ENCODE results near the gene SMYD3. TPM values are rescaled to one million over a fixed set of nuclear protein-coding genes. Genes with fewer than 3 reads are reported as not detected.
"Not testable (repeated sequence)": the region's sequence is repeated elsewhere in the genome, so short reads cannot be mapped to it uniquely, and the experiment has no call there.

Gene SMYD3
- total RNA-seq, 1 donor from 2014 or later = 27.9 TPM

DNA sequence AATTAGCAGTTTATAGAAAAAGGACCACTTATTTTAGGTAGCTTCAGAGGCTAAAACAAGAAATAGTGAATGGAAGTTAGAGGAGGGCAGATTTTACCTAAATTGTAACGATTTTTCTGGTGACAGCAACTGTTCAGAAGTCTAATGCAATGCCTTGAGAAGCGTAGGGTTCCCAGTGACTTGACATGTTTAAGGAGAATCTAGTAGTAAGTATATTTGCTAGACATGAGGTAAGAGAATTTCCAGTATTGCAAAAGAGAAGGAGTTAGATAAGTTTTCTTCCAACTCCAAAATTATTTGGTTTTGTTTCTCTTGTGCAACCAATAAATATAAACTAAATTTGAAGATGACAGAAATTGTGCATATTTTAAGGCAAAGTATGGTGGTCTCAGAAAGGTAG, 140.0 kb downstream of the SMYD3 start:
- no peak for DNase-seq (ENCODE audit: extremely low read depth, low read depth, low spot score)

- no peak for DNase-seq (ENCODE audit: extremely low read depth, low read depth, low spot score)
Measured at GRCh38 chr1:246365708-246366107, 141.4 kb downstream of the SMYD3 start.

- no peak for DNase-seq (ENCODE audit: extremely low read depth, low read depth, low spot score)
Measured at GRCh38 chr1:246364415-246364941, 142.6 kb downstream of the SMYD3 start.

DNA sequence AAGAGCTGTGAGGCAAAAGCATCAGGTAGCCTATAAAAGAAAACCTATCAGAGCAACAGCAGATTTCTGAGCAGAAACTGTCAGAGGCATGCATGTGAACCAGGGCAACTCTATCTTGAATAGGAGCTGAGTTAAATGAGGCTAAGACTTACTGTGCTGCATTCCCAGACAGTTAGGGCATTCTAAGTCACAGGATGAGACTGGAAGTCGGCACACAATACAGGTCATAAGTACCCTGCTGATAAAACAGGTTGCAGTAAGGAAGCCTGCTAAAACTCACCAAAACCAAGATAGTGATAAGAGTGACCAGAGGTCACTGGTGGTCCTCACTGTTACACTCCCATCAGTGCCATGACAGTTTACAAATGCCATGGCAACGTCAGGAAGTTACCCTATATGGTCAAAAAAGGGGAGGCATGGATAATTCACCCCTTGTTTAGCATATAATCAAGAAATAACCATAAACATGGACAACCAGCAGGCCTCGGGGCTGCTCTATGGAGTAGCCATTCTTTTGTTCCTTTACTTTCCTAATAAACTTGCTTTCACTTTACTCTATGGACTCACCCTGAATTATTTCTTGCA, 150.0 kb downstream of the SMYD3 start:
- DNase-seq (ENCODE audit: extremely low read depth, low read depth, low spot score) = peak; percentile 81

- DNase-seq (ENCODE audit: extremely low read depth, low read depth, low spot score) = no peak
Measured at GRCh38 chr1:246355411-246356230, 151.5 kb downstream of the SMYD3 start.

DNA sequence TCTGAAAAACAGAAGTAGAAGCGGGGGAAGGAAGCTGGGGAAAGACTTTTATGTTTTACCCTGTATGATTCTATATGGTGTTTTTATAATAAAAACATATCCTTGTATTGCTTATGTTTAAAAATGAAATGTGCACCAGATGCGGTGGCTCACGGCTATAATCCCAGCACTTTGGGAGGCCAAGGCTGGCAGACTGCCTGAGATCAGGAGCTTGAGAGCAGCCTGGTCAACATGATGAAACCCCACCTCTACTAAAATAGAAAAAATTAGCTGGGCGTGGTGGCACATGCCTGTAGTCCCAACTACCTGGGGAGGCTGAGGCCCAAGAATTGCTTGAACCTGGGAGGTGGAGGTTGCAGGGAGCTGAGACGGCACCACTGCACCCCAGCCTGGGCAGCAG, 155.4 kb downstream of the SMYD3 start:
- no peak for DNase-seq (ENCODE audit: extremely low read depth, low read depth, low spot score)

GRCh38 chr1:246350745-246351144, 156.3 kb downstream of the SMYD3 start:
- no peak for DNase-seq (ENCODE audit: extremely low read depth, low read depth, low spot score)

DNA sequence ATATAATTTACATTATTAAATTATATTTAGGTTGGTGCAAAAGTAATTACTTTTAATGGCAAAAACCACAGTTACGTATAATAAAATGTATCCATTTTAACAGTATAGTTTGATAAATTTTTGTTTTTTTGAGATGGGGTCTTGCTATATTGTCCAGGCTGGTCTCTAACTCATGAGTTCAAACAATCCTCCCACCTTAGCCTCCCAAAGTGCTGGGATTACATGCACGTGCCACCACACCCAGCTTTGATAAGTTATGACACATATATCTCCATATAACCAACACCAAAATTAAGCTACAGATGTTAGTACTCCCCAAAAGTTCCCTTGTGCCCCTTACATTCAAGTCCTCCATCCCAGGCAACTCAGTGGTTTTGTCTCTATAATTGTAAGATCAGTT, 163.1 kb downstream of the SMYD3 start:
- no peak for DNase-seq (ENCODE audit: extremely low read depth, low read depth, low spot score)

- no peak for DNase-seq (ENCODE audit: extremely low read depth, low read depth, low spot score)
Measured at GRCh38 chr1:246343251-246343650, 163.8 kb downstream of the SMYD3 start.

GRCh38 chr1:246338546-246338945, 168.5 kb downstream of the SMYD3 start:
- DNase-seq (ENCODE audit: extremely low read depth, low read depth, low spot score) = no peak

DNA sequence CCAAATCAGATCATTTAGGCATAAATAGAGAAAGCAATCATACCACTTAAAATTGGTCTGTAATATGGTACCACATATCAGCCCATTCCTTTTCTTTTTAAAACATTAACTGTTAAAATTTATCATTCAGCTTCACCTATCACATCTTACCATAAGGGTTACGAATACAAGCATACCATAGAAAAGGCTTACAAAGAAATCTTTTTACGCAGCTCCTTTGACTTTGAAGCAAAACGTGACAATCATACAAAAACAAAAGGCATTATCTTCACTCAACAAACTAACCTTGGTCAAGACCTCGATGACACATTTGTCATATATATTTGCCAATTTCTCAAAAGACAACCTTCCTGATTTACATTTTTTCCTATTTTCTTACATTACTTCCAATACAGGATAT, 169.0 kb downstream of the SMYD3 start:
- no peak for DNase-seq (ENCODE audit: extremely low read depth, low read depth, low spot score)

DNA sequence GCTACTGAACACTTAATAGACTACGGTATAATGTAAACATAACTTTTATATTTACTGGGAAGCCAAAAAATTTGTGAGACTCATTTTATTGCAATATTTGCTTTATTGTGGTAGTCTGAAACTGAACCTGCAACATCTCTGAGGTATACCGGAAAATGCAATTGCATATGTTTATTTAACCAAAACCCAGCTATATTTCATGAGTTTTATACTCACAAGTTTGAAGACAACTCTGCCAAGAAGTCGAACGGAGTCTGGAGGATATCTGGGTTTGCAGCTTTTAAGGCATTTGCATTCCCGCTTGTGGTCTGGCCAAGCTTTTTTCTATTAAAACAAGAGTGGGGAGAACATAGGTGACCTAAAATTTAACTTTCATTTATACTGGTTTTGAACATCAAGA, 171.9 kb downstream of the SMYD3 start:
- DNase-seq (ENCODE audit: extremely low read depth, low read depth, low spot score) = no peak

GRCh38 chr1:246333855-246334254, 173.2 kb downstream of the SMYD3 start:
- DNase-seq (ENCODE audit: extremely low read depth, low read depth, low spot score) = no peak

DNA sequence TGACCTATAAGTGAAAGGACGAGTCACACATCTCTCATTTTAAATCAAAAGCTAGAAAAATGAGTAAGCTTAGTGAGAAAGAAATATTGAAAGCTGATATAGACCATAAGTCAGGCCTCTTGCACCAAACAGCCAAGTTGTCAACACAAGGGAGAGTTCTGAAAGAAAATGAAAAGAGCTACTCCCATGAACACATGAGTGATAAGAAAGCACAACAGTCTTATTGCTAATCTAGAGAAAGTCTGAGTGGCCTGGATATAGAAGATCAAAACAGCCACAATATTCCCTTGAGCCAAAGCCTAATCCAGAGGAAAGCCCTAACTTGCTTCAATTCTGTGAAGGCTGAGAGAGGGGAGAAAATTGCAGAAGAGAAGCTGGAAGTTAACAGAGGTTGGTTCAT, 175.0 kb downstream of the SMYD3 start:
- no peak for DNase-seq (ENCODE audit: extremely low read depth, low read depth, low spot score)

DNA sequence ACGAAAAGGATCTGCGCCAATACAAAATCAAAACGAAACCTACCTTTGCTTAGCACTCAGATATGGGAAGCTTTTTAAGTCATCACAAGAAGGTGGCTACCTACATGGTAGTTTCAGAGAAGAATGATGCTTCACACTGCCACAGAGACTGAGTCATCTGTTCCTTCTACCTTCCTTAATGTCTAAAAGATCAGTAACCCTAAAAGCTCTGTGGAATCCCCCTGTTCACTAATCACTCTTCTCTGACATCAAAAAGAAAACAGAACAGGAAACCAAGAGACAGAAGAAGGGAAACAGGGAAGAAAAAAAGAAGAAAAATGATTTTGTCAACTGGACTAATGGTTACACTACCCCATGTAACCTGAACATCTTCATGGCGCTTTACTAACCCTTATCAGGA, 177.2 kb downstream of the SMYD3 start:
- DNase-seq (ENCODE audit: extremely low read depth, low read depth, low spot score) = no peak

- not testable (repeated sequence) for DNase-seq (ENCODE audit: extremely low read depth, low read depth, low spot score)
Measured at GRCh38 chr1:246329292-246329691, 177.8 kb downstream of the SMYD3 start.

- DNase-seq (ENCODE audit: extremely low read depth, low read depth, low spot score) = no peak
Measured at GRCh38 chr1:246324711-246325110, 182.4 kb downstream of the SMYD3 start.

DNA sequence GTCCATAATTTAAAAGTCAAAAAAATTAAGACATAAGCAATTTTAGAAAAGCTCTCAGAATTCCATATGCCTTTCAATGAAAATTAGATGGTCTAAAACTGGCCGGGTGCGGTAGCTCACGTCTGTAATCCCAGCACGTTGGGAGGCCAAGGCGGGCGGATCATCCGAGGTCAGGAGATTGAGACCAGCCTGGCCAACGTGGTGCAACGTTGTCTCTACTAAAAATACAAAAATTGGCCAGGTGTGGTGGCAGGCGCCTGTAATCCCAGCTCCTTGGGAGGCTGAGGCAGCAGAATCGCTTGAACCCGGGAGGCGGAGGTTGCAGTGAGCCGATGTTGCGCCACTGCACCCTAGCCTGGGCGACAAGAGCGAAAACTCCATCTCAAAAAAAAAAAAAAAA, 183.0 kb downstream of the SMYD3 start:
- not testable (repeated sequence) for DNase-seq (ENCODE audit: extremely low read depth, low read depth, low spot score)

- DNase-seq (ENCODE audit: extremely low read depth, low read depth, low spot score) = no peak
Measured at GRCh38 chr1:246320286-246320685, 186.8 kb downstream of the SMYD3 start.

- no peak for DNase-seq (ENCODE audit: extremely low read depth, low read depth, low spot score)
Measured at GRCh38 chr1:246319083-246319714, 187.9 kb downstream of the SMYD3 start.

DNA sequence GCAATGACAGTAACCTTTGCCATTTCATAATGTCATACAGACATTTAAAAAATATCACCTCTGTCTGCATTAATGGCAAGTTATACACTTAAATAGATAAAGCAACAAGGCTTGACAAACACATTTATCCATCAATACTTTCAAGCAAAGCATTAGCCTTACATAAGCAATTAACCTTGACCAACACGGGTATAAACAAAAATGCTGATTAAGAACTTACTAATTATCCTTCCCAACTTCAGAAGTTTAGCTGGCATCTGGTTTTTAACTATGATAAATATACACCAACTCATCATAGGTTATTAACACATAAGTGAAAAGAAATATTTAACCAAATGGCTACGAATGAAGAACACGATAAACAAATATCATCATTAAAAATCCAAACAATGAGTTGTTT, 188.5 kb downstream of the SMYD3 start:
- no peak for DNase-seq (ENCODE audit: extremely low read depth, low read depth, low spot score)

GRCh38 chr1:246318036-246318359, 189.1 kb downstream of the SMYD3 start:
- DNase-seq (ENCODE audit: extremely low read depth, low read depth, low spot score) = no peak
